ENCODE results near the gene CLSTN2. TPM values are rescaled to one million over a fixed set of nuclear protein-coding genes. Genes with fewer than 3 reads are reported as not detected.

The CLSTN2 gene
- total and polyA plus RNA-seq, 2 experiments from 2014 or later = 23.0 to 27.0 TPM

GRCh38 chr3:140298569-140299070 is 363.6 kb downstream of the CLSTN2 start:
- Histone ChIP-seq H3K4me3 (no peak overlapping the region), H3K27me3 (no peaks in the 10 kb centered on the region), H3K27ac (no peak overlapping the region), H3K79me2 (no peaks in the 10 kb centered on the region), H2AFZ (no peak overlapping the region), H4K20me1 (ENCODE audit: insufficient read depth, poor library complexity, severe bottlenecking) (no peaks in the 10 kb centered on the region), H3K9me3 (ENCODE audit: low read depth) (no peaks in the 10 kb centered on the region), H3K9me2 (replicated peaks; ENCODE audit: insufficient read depth) (no peaks in the 10 kb centered on the region), H3K4me1 (ENCODE audit: insufficient read depth) (peaks cover 5% of the 10 kb centered on the region), H3K4me2 (no peak overlapping the region), H3K36me3 (replicated peaks; ENCODE audit: insufficient read depth, low read depth) (no peaks in the 10 kb centered on the region)
- WGBS (ENCODE audit: low lambda C conversion rate, missing lambda C conversion rate) = 73% methylated on average over 2 of the region's 2 CpGs
- TF ChIP-seq EZH2 (IDR thresholded peaks at IDR 0.05; ENCODE audit: borderline replicate concordance) = no peak
- TF ChIP-seq EZH2phosphoT487 (IDR thresholded peaks at IDR 0.05; ENCODE audit: low read depth, severe bottlenecking, unreplicated experiment) = no peak
- TF ChIP-seq, protein P1, sequence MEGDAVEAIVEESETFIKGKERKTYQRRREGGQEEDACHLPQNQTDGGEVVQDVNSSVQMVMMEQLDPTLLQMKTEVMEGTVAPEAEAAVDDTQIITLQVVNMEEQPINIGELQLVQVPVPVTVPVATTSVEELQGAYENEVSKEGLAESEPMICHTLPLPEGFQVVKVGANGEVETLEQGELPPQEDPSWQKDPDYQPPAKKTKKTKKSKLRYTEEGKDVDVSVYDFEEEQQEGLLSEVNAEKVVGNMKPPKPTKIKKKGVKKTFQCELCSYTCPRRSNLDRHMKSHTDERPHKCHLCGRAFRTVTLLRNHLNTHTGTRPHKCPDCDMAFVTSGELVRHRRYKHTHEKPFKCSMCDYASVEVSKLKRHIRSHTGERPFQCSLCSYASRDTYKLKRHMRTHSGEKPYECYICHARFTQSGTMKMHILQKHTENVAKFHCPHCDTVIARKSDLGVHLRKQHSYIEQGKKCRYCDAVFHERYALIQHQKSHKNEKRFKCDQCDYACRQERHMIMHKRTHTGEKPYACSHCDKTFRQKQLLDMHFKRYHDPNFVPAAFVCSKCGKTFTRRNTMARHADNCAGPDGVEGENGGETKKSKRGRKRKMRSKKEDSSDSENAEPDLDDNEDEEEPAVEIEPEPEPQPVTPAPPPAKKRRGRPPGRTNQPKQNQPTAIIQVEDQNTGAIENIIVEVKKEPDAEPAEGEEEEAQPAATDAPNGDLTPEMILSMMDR (IDR thresholded peaks at IDR 0.05; ENCODE audit: poor library complexity) = no peak
- no peak for DNase-seq (ENCODE audit: low spot score)

DNA sequence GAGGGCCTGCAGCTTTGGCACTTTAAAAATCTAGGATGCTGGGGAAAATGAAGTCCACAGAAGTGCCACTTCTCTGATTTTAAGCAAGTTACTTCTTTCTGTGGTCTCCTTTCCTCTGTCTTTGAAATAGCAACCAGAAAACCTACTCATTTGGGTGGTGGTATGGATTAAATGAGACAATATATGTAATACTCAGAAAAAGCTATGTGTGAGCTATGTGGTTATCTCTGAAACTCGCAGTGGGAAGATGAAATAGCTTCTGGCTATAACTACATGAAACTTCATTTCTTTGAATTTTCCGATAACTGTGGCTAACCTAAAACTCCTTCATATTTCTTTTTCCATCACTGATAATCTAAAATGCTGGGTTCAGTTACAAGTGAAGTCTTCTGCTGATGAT is 368.9 kb downstream of the CLSTN2 start:
- no peak for DNase-seq (ENCODE audit: low spot score)
- Histone ChIP-seq H3K9me2 (replicated peaks; ENCODE audit: insufficient read depth) (no peaks in the 10 kb centered on the region), H4K20me1 (ENCODE audit: insufficient read depth, poor library complexity, severe bottlenecking) (no peaks in the 10 kb centered on the region), H3K9me3 (ENCODE audit: low read depth) (no peaks in the 10 kb centered on the region), H3K36me3 (replicated peaks; ENCODE audit: insufficient read depth, low read depth) (no peaks in the 10 kb centered on the region), H3K79me2 (no peaks in the 10 kb centered on the region), H3K27ac (no peak overlapping the region), H3K27me3 (no peaks in the 10 kb centered on the region), H3K4me2 (no peak overlapping the region), H3K4me1 (ENCODE audit: insufficient read depth) (no peaks in the 10 kb centered on the region), H2AFZ (no peak overlapping the region), H3K4me3 (no peak overlapping the region)
- no peak for TF ChIP-seq EZH2phosphoT487 (IDR thresholded peaks at IDR 0.05; ENCODE audit: low read depth, severe bottlenecking, unreplicated experiment)
- no peak for TF ChIP-seq EZH2 (IDR thresholded peaks at IDR 0.05; ENCODE audit: borderline replicate concordance)
- TF ChIP-seq, protein P1 (IDR thresholded peaks at IDR 0.05; ENCODE audit: poor library complexity) = no peak
- WGBS (ENCODE audit: low lambda C conversion rate, missing lambda C conversion rate) = 93% methylated on average over 2 of the region's 2 CpGs

GRCh38 chr3:140308535-140308934 is 373.6 kb downstream of the CLSTN2 start:
- no peaks in the 10 kb centered on the region for H3K36me3 ChIP-seq (replicated peaks; ENCODE audit: insufficient read depth, low read depth)
- no peaks in the 10 kb centered on the region for H3K79me2 ChIP-seq
- no peaks in the 10 kb centered on the region for H3K9me3 ChIP-seq (ENCODE audit: low read depth)
- TF ChIP-seq, protein P1 (IDR thresholded peaks at IDR 0.05; ENCODE audit: poor library complexity) = no peak
- TF ChIP-seq EZH2 (IDR thresholded peaks at IDR 0.05; ENCODE audit: borderline replicate concordance) (no peak), EZH2phosphoT487 (IDR thresholded peaks at IDR 0.05; ENCODE audit: low read depth, severe bottlenecking, unreplicated experiment) (no peak)
- no peak overlapping the region for H2AFZ ChIP-seq
- H3K4me3 ChIP-seq = no peak overlapping the region
- no peak overlapping the region for H3K4me2 ChIP-seq
- WGBS (ENCODE audit: low lambda C conversion rate, missing lambda C conversion rate) = 83% methylated on average over 2 of the region's 2 CpGs
- H3K9me2 ChIP-seq (replicated peaks; ENCODE audit: insufficient read depth) = no peaks in the 10 kb centered on the region
- no peaks in the 10 kb centered on the region for H4K20me1 ChIP-seq (ENCODE audit: insufficient read depth, poor library complexity, severe bottlenecking)
- no peaks in the 10 kb centered on the region for H3K4me1 ChIP-seq (ENCODE audit: insufficient read depth)
- DNase-seq (ENCODE audit: low spot score) = no peak
- no peak overlapping the region for H3K27ac ChIP-seq
- H3K27me3 ChIP-seq = no peaks in the 10 kb centered on the region

- TF ChIP-seq, protein P1 (IDR thresholded peaks at IDR 0.05; ENCODE audit: poor library complexity) = no peak
- TF ChIP-seq EZH2 (IDR thresholded peaks at IDR 0.05; ENCODE audit: borderline replicate concordance) (no peak), EZH2phosphoT487 (IDR thresholded peaks at IDR 0.05; ENCODE audit: low read depth, severe bottlenecking, unreplicated experiment) (no peak)
- H3K27ac ChIP-seq = no peak overlapping the region
- no peaks in the 10 kb centered on the region for H3K9me2 ChIP-seq (replicated peaks; ENCODE audit: insufficient read depth)
- no peak overlapping the region for H3K4me2 ChIP-seq
- no peaks in the 10 kb centered on the region for H3K27me3 ChIP-seq
- H3K4me1 ChIP-seq (ENCODE audit: insufficient read depth) = no peaks in the 10 kb centered on the region
- H4K20me1 ChIP-seq (ENCODE audit: insufficient read depth, poor library complexity, severe bottlenecking) = no peaks in the 10 kb centered on the region
- H3K9me3 ChIP-seq (ENCODE audit: low read depth) = no peaks in the 10 kb centered on the region
- no peak for DNase-seq (ENCODE audit: low spot score)
- H3K36me3 ChIP-seq (replicated peaks; ENCODE audit: insufficient read depth, low read depth) = no peaks in the 10 kb centered on the region
- no peaks in the 10 kb centered on the region for H3K79me2 ChIP-seq
- no peak overlapping the region for H3K4me3 ChIP-seq
- no peak overlapping the region for H2AFZ ChIP-seq
- 93% methylated on average over 5 of the region's 5 CpGs for WGBS (ENCODE audit: low lambda C conversion rate, missing lambda C conversion rate)
Observed at GRCh38 chr3:140311428-140311827, 376.4 kb downstream of the CLSTN2 start.

Data from hepatocyte (in vitro differentiated cells).